Non-pigmented ciliary epithelial cell (primary cell): ENCODE measurements around the gene ARID5B.

Source experiments
- DNase-seq: peaks from one replicate; pipeline ENCODE4 v3.0.0-alpha.2; 2010; ENCODE audit warnings: low read depth

Gene ARID5B

DNA sequence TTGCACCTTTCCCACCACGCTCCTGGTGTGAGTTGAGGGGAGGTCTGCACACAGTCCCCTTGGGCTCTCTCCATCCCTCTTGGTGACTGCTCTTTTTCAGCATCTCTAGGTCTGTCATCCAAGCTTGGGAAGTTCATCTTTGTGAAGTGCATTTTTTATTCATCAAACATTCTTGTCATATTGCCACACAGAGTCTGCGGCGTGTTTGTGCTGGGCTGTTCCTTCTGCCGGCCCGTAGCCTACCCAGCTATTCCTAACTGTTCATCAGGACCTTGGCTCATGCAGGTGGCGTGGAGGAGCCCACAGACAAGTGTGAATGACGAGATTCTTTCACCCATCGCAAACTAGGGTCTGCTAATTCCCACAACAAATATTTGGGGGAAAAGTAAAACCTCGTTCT lies 202.4 kb downstream of the ARID5B start:
- no peak for DNase-seq

DNA sequence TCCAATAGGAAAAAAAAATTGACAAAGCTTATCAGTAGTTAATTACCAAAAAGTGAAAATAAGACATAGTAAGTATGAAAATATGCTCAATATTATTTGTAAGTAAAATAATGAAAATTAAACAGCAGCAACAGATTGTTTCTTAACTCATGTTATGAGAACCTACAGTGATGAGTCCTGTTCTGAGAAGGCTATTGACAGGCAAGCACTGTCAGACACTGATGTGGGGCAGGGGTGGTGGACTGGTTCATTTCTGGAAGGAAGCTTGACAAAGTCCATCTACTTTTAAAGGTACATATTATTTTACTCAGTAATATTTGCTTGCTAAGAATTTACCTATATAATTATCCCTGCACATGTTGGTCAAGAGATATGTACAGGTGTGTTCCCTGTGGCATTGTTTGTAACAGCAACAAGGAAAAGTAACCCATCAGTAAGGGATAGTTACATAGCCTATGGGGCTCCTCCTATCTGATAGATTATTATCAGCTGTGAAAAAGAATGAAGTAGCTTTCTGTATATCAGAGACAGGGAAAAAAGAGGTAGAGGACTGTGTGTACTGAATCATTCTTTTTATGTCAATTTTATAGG lies 205.5 kb downstream of the ARID5B start:
- DNase-seq: no peak

DNA sequence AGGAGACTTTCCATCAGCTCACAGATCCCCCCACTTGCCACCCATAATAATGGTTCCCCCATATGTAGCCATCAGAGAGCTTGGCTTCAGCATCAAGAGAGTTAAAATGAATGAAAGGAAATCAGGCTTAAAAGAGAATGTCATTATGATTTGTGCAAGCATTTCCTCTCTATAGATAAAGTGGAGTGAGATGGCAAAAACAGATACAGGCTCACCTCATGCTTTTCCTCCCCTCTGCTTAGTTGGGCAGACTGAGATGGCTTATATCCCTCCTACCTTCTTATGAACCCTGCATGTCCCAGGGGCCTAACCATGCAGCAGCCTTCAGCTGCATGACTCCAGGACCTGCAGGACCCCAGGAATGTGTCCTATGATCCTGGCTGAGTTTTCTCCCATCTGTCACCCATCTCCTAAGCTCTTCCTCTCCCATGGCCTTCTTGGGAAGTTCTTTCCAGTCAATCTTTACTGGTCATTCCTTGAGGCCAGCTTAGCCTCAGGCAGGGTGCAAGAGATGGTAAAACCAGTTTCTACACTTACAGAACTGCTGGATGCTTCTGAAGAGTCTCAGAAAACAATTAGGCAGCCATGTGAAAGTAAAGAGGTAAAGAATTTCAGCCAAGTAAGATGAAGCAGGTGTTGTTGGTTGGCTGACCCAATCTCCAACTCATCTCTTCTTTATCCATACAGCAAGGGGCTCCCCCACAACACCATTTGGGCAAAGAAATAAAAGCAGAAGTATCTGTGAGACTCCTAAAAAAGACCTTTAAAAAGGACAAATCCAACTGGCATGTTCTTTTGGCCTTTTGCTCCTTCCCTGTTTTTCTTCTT lies 207.5 kb downstream of the ARID5B start:
- no peak for DNase-seq

DNA sequence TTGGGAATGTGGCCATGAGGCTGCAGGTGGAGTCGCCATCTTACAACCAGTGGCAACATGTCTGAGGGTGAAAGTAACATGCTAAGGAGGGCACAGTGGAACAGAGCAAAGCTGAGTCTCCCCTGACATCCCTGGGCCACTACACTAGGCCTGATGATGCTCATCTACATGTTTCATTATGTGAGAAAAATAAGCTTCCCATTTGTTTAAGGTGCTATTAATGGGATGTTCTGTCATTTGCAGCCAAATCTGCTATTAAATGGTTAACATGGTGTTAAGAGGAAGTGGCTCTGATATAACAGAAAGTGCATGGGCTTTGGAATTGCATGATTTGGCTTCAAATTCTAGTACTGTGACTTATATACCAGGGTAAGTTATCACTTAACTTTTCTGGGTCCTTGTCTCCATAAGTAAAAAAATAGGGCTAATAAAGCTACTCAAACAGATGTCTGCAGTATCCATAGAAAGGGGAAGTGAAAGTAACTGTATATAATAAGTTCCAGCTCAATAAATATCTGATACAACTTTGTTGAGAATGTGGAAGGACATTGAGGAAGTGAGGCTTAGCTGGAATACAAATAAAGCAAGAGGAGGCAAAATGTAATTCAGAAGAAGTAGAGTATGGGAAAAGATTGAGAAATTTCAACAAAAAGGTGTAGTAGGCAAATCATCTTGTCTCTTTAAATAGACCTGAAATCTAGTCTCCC lies 208.2 kb downstream of the ARID5B start:
- no peak for DNase-seq

DNA sequence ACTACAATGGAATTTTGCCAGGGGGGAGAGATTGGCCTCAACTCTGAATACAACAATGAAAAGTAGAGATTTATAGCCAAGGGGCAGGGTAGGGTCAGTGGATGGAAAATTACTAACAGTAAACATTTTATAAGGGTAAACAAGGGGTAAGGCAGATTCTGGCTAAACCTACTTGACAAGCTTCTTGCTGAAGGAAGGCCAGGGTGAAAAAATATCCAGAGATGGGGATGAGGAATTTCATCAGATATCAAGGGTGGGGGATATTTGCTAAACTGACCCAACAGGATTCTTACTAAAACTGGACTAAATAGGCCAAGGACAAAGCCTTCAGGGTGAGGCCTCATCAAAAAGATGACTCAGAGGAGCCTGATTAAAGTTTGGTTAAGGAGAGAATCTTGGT lies 210.8 kb downstream of the ARID5B start:
- no peak for DNase-seq

DNA sequence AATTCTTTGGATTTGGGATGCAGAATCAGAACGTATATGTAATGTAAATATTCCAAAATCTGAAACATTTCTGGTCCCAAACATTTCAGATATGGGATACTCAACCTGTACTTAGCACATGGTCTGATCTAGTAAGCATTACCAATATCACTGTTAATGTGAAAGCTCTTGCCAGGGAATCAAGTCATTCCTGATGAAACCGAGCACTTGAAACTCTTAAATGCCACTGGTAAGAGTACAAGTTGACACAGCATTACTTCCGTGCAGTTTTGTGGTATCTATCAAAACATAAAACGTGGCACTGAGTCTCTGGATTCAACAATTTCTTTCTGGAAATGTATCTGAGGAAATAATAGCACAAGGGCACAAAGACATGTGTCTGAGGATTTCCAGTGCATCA lies 211.5 kb downstream of the ARID5B start:
- no peak for DNase-seq

DNA sequence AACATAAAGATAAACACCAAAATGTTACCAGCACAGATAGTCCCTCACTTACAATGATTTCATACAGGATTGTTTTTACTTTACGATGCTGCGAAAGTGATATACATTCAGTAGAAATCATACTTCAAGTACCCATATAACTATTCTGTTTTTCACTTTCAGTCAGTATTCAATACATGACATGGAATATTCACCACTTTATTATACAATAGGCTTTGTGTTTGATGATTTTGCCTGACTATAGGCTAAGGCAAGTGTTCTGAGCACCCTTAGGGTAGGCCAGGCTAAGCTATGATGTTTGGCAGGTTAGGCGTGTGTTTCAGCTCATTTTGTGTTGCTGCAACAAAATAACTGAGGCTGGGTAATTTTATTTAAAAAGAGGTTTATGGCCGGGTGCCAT lies 212.2 kb downstream of the ARID5B start:
- DNase-seq: no peak

DNA sequence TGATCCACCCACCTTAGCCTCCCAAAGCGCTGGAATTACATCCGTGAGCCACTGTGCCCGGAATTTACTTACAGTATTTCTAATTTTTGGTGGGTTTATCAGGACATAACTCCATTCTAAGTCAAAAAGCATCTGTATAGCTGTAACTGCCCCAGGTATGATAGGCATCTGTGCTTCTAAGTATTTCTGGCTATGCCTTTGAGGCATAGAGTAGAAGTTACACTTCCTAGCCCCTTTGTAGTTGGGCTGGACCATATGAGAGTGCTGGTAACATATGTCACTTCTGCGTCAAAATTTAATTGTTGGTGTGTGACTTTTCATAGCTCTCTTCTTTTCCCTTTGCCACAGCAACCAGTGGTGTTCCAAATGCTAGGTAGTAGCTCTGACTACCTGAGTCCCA lies 213.8 kb downstream of the ARID5B start:
- DNase-seq: no peak

DNA sequence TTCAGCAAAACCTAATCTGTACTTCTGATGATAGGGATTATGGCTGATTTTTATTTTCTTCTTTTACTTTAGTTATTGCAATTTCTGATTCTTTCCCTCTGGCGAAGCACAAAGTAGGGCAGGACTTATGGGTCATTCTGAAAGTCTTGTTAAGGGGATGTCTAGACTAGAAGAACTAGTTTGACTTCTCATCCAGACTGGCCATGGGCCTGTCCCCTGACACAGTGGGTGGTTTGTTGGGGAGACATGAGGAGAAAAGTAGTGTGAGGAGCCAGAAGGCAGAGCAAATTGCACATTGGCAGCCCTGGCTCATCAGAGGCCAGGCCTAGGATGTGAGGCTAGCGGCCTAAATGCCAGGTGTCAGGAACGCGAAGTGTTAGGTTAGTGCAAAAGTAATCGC lies 214.3 kb downstream of the ARID5B start:
- no peak for DNase-seq

DNA sequence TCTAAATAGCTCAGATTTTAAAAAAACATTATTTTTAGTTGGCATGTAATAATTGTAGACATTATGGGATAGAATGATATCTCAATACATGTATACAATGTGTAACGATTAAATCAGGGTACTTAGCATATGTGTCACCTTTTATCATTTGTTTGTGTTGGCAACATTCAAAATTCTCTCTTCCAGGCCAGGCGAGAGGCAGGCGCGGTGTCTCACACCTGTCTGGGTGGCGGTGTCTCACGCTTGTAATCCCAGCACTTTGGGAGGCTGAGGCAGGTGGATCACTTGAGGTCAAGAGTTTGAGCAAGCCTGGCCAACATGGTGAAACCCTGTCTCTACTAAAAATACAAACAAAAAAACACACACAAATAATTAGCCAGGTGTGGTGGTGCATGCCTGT lies 215.4 kb downstream of the ARID5B start:
- DNase-seq: no peak

DNA sequence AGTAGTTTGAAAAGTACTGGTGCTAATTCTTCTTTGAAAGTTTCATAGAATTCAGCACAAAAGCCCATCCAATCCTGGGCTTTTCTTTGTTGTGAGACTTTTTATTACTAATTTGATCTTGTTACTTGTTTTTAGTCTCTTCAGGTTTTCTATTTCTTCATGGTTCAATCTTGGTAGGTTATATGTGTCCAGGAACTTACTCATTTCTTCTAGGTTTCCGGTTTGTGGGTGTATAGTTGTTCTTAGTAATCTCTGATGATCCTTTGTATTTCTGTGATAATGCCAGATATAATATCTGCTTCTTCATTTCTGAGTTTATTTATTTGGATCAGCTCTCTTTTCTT lies 219.7 kb downstream of the ARID5B start:
- DNase-seq: no peak

DNA sequence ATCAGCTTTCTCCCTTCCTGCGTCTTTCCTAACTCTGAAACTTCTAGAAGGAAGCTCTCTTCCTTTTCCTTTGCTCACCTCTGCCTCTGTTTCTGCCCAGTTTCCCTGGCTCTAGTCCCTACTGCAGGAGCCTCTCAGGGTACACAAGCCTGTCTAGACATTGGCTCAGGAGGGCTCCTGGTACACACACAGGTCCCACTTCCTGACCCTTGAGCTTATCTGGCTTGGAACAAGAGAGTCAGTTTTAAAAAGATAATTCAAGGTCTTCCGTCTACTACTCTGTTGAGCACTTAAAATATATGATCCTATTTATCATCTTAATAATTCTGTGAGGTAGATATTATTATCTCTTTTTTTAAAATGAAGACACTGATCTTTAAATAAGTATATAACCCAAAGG lies 226.5 kb downstream of the ARID5B start:
- no peak for DNase-seq

DNA sequence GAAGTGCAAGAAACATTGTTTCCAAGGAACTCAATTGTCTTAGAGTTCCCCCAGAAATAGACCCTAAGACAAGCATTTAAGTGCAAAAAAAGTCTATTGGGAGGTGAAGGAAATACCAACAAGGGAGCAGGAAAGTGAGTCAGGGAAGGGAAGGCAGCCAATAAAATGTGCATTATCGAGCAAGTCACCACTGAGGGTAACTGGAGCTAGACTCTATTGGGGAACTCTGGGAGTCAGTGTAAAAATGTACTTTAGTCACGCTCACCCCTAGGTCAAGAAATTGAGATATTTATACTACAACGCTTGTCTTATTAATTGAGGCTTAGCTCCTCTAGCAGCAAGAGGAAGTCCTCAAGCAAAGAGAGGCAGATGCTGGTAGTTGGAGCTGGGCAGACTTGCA lies 229.4 kb downstream of the ARID5B start:
- DNase-seq: peak; percentile 75

DNA sequence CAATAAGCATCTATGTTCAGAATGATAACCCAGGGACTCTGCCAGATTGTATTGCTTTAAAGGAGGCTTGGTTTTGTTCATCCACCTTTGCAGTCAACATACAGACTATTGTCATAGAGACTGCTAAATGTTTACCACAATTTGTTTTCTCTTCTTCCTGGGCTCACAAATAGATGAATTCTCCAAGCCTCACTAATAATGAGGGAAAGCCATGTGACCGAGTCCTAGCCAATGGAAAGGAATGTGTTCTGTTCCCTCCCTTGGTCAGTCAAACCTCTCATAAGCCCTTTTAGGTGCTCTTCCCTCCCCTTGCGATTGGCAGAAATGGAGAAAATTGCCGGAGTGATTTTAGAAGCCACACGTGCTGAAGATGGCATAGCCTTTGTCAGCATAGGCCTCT lies 230.2 kb downstream of the ARID5B start:
- no peak for DNase-seq

DNA sequence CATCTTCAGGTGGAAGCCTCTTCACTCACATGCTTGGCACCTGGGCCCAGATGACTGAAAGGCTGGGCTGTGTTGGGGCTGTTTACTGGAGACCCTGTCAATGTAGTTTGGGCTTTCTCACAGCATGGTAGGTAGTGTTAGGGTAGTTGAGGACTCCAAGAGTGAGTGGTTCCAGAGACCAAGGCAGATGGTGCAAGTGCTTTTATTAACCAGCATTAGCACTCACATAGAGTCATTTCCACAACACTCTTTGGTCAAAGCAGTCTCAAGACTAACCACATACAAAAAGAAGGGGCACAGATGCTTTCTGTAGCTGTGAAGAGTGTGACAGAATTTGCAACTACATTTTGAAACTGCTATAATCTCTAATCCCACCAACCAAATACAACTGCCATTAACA lies 232.1 kb downstream of the ARID5B start:
- no peak for DNase-seq

DNA sequence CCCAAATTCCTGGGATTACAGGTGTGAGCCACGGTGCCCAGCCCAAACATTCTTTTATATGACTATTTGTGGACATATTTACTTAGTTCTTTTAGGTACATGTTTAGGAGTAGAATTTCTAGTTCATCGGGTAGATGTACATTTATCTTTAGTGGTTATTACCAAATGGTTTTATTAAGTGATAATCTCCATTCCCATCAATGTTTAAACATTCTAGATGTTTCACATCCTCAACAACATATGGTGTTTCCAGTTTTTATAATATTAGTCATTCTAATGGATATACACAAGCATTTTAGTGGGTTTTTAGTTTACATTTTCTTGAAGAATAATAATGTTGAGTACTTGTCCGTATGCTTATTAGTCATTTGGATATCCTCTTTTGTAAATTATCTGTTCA lies 235.4 kb downstream of the ARID5B start:
- DNase-seq: peak; percentile 14
